ENCODE results near the gene KRT23.

The KRT23 gene

GRCh38 chr17:40937384-40937819, at the start of gene KRT23:
KRT23 (minus strand) TSS chr17:40937646; CDS start chr17:40936603, 1,043 bp downstream.
- H3K9me3 Mint-ChIP-seq, result no peaks in the 10 kb centered on the region
- H3K4me1 Mint-ChIP-seq (ENCODE audit: low read depth), result no peaks in the 10 kb centered on the region
- peak within 1 kb of the TSS; percentile 43 for H3K27ac Mint-ChIP-seq
- H3K27me3 Mint-ChIP-seq, result peaks cover 19% of the 10 kb centered on the region
- H3K4me3 Mint-ChIP-seq, result no peak within 1 kb of the TSS
- H3K36me3 Mint-ChIP-seq (ENCODE audit: low read depth), result no peaks in the 10 kb centered on the region

- Mint-ChIP-seq H3K27ac (no peak overlapping the region), H3K27me3 (peaks cover 19% of the 10 kb centered on the region), H3K4me3 (no peak overlapping the region), H3K4me1 (ENCODE audit: low read depth) (peaks cover 3% of the 10 kb centered on the region), H3K9me3 (no peaks in the 10 kb centered on the region), H3K36me3 (ENCODE audit: low read depth) (no peaks in the 10 kb centered on the region)
These were observed 49.5 kb upstream of the KRT23 start for GRCh38 chr17:40986920-40987319.

GRCh38 chr17:40984226-40984625, 46.8 kb upstream of the KRT23 start, which contains the start of gene KRT40:
KRT40 (minus strand) TSS chr17:40984326; CDS start chr17:40984273, 53 bp downstream.
- Mint-ChIP-seq H3K36me3 (ENCODE audit: low read depth) (no peaks in the 10 kb centered on the region), H3K27ac (no peak within 1 kb of the TSS), H3K27me3 (peaks cover 15% of the 10 kb centered on the region), H3K4me3 (no peak within 1 kb of the TSS), H3K9me3 (no peaks in the 10 kb centered on the region), H3K4me1 (ENCODE audit: low read depth) (peaks cover 3% of the 10 kb centered on the region)

GRCh38 chr17:40981115-40981514, 43.7 kb upstream of the KRT23 start:
- H3K9me3 Mint-ChIP-seq, result no peaks in the 10 kb centered on the region
- H3K4me3 Mint-ChIP-seq, result no peak overlapping the region
- H3K27me3 Mint-ChIP-seq, result peaks cover 15% of the 10 kb centered on the region
- no peaks in the 10 kb centered on the region for H3K36me3 Mint-ChIP-seq (ENCODE audit: low read depth)
- H3K27ac Mint-ChIP-seq, result no peak overlapping the region
- no peaks in the 10 kb centered on the region for H3K4me1 Mint-ChIP-seq (ENCODE audit: low read depth)

GRCh38 chr17:40980596-40980995, 43.1 kb upstream of the KRT23 start:
- Mint-ChIP-seq H3K27ac (no peak overlapping the region), H3K27me3 (peaks cover 16% of the 10 kb centered on the region), H3K4me3 (no peak overlapping the region), H3K36me3 (ENCODE audit: low read depth) (no peaks in the 10 kb centered on the region), H3K4me1 (ENCODE audit: low read depth) (no peaks in the 10 kb centered on the region), H3K9me3 (no peaks in the 10 kb centered on the region)

GRCh38 chr17:40980117-40980516, 42.7 kb upstream of the KRT23 start:
- H3K4me3 Mint-ChIP-seq, result no peak overlapping the region
- no peaks in the 10 kb centered on the region for H3K4me1 Mint-ChIP-seq (ENCODE audit: low read depth)
- H3K27ac Mint-ChIP-seq, result no peak overlapping the region
- no peaks in the 10 kb centered on the region for H3K36me3 Mint-ChIP-seq (ENCODE audit: low read depth)
- no peaks in the 10 kb centered on the region for H3K9me3 Mint-ChIP-seq
- peaks cover 21% of the 10 kb centered on the region for H3K27me3 Mint-ChIP-seq

- H3K9me3 Mint-ChIP-seq, result no peaks in the 10 kb centered on the region
- no peaks in the 10 kb centered on the region for H3K36me3 Mint-ChIP-seq (ENCODE audit: low read depth)
- no peak overlapping the region for H3K27ac Mint-ChIP-seq
- H3K27me3 Mint-ChIP-seq, result peaks cover 19% of the 10 kb centered on the region
- H3K4me3 Mint-ChIP-seq, result no peak overlapping the region
- no peaks in the 10 kb centered on the region for H3K4me1 Mint-ChIP-seq (ENCODE audit: low read depth)
These were observed 41.2 kb upstream of the KRT23 start for GRCh38 chr17:40978575-40979151.

GRCh38 chr17:40975516-40975915, 38.1 kb upstream of the KRT23 start:
- no peak overlapping the region for H3K27ac Mint-ChIP-seq
- no peaks in the 10 kb centered on the region for H3K36me3 Mint-ChIP-seq (ENCODE audit: low read depth)
- no peak overlapping the region for H3K4me3 Mint-ChIP-seq
- H3K27me3 Mint-ChIP-seq, result peaks cover 11% of the 10 kb centered on the region
- H3K4me1 Mint-ChIP-seq (ENCODE audit: low read depth), result no peaks in the 10 kb centered on the region
- no peaks in the 10 kb centered on the region for H3K9me3 Mint-ChIP-seq

GRCh38 chr17:40974366-40974765, 36.9 kb upstream of the KRT23 start:
- H3K4me3 Mint-ChIP-seq, result no peak overlapping the region
- H3K4me1 Mint-ChIP-seq (ENCODE audit: low read depth), result no peaks in the 10 kb centered on the region
- no peaks in the 10 kb centered on the region for H3K36me3 Mint-ChIP-seq (ENCODE audit: low read depth)
- H3K9me3 Mint-ChIP-seq, result no peaks in the 10 kb centered on the region
- peaks cover 11% of the 10 kb centered on the region for H3K27me3 Mint-ChIP-seq
- H3K27ac Mint-ChIP-seq, result no peak overlapping the region

- no peak overlapping the region for H3K27ac Mint-ChIP-seq
- H3K27me3 Mint-ChIP-seq, result peaks cover 10% of the 10 kb centered on the region
- no peaks in the 10 kb centered on the region for H3K36me3 Mint-ChIP-seq (ENCODE audit: low read depth)
- no peaks in the 10 kb centered on the region for H3K4me1 Mint-ChIP-seq (ENCODE audit: low read depth)
- H3K4me3 Mint-ChIP-seq, result no peak overlapping the region
- no peaks in the 10 kb centered on the region for H3K9me3 Mint-ChIP-seq
These were observed 30.1 kb upstream of the KRT23 start for GRCh38 chr17:40967582-40967981.

- Mint-ChIP-seq H3K27me3 (peaks cover 10% of the 10 kb centered on the region), H3K4me1 (ENCODE audit: low read depth) (no peaks in the 10 kb centered on the region), H3K4me3 (no peak within 1 kb of the TSS), H3K27ac (no peak within 1 kb of the TSS), H3K9me3 (no peaks in the 10 kb centered on the region), H3K36me3 (ENCODE audit: low read depth) (no peaks in the 10 kb centered on the region)
These were observed 29.4 kb upstream of the KRT23 start, which contains the start of gene KRT39 for GRCh38 chr17:40966848-40967247. KRT39 (minus strand) TSS chr17:40966948; CDS start chr17:40966856, 92 bp downstream.

- Mint-ChIP-seq H3K27me3 (peaks cover 10% of the 10 kb centered on the region), H3K4me1 (ENCODE audit: low read depth) (no peaks in the 10 kb centered on the region), H3K27ac (no peak overlapping the region), H3K36me3 (ENCODE audit: low read depth) (no peaks in the 10 kb centered on the region), H3K9me3 (no peaks in the 10 kb centered on the region), H3K4me3 (no peak overlapping the region)
These were observed 26.4 kb upstream of the KRT23 start for GRCh38 chr17:40963838-40964237.

- H3K36me3 Mint-ChIP-seq (ENCODE audit: low read depth), result no peaks in the 10 kb centered on the region
- H3K4me3 Mint-ChIP-seq, result no peak overlapping the region
- H3K27me3 Mint-ChIP-seq, result peaks cover 10% of the 10 kb centered on the region
- no peaks in the 10 kb centered on the region for H3K4me1 Mint-ChIP-seq (ENCODE audit: low read depth)
- no peaks in the 10 kb centered on the region for H3K9me3 Mint-ChIP-seq
- H3K27ac Mint-ChIP-seq, result no peak overlapping the region
These were observed 24.7 kb upstream of the KRT23 start for GRCh38 chr17:40962059-40962561.

- no peaks in the 10 kb centered on the region for H3K36me3 Mint-ChIP-seq (ENCODE audit: low read depth)
- H3K4me3 Mint-ChIP-seq, result no peak overlapping the region
- peaks cover 10% of the 10 kb centered on the region for H3K27me3 Mint-ChIP-seq
- H3K27ac Mint-ChIP-seq, result no peak overlapping the region
- no peaks in the 10 kb centered on the region for H3K4me1 Mint-ChIP-seq (ENCODE audit: low read depth)
- no peaks in the 10 kb centered on the region for H3K9me3 Mint-ChIP-seq
These were observed 24.1 kb upstream of the KRT23 start for GRCh38 chr17:40961591-40961990.

- no peak overlapping the region for H3K27ac Mint-ChIP-seq
- H3K27me3 Mint-ChIP-seq, result peaks cover 5% of the 10 kb centered on the region
- H3K4me3 Mint-ChIP-seq, result no peak overlapping the region
- no peaks in the 10 kb centered on the region for H3K4me1 Mint-ChIP-seq (ENCODE audit: low read depth)
- no peaks in the 10 kb centered on the region for H3K9me3 Mint-ChIP-seq
- H3K36me3 Mint-ChIP-seq (ENCODE audit: low read depth), result no peaks in the 10 kb centered on the region
These were observed 22.7 kb upstream of the KRT23 start for GRCh38 chr17:40960144-40960543.

Measured in stimulated activated naive CD8-positive, alpha-beta T cell treated with anti-CD3 and anti-CD28 coated beads, Interleukin-15, Interleukin-2, amounts not matched to agents 100 ng/mL and 50 ng/mL, for 24 hours (primary cell).